NCI-H748 treated with DMSO at 0.1 percent for 48 hours (cell line): ENCODE measurements around the gene PPIL1.
A peak's percentile ranks its signal among the peaks of the same experiment; 100 is the strongest.

ENCODE experiments used
- DNase-seq: peaks from one replicate; lab custom pipeline; 2025; lab: John Stamatoyannopoulos, UW

Gene PPIL1

DNA sequence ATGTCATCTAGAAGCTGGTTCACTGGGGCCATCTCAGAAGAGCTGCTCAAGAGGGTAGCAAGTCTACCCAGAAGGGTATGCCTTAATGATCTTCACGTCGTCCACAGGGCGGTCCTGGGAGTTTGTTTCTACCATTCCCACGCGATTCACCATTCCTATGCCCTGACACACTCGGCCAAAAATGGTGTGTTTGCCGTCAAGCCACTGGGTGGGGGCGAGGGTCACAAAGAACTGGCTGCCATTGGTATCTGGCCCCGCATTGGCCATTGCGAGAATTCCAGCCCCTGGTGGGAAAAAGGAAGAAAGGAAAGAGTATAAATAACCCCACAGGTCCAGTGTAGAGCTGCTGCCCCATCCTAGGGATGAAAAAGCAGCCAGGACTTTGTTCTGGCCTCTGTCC, 18.9 kb downstream of the PPIL1 start:
- no peak for DNase-seq

DNA sequence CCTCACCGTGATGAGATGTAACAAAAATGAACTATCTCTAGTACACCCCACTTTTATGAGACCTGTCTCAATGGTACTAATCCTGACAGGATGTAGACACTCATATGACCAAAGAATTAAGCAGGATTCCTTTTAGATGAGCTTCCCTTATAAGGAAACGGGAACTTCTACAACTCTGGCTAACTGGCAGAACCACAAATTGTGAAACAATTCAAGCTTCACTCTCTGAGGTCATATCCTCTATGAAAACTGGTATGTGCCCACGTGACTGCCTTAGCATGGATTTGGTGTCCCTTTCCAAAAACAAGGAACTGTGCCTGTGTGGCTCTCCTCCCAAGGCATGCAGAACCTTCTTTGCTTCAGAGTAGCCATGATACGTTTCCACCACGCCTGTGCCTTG, 21.3 kb downstream of the PPIL1 start:
- no peak for DNase-seq

DNA sequence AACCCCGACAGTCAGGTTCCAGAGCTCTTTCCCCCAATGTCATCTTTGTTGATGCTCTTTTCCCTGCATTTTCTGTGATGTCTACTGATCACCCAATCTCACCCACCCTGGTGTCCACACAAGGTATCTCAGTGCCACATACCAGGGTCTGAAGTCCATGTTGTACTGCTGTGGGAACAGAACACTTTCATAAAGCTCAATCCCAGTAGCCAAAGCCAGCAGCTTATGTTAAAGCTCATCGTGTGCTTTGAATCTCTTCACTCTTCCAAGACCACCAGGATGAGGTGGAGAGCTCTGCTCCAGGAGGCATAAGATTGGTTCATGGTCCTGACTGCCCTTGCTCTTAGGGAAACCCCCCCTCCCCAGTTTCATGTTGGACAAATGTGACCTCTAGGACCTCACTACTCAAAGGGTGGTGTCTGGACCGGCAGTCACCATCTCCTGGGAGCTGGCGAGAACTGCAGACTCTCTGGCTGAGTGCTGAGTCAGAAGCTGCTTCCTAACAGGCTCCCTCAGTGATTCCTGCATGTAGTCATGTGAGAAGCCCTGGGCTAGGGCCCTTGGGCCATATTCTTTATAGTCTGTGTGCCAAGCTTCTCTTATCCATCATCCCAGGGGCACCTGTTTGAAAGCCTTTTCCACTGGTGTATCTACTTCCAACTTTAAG, 22.0 kb downstream of the PPIL1 start:
- DNase-seq: no peak

DNA sequence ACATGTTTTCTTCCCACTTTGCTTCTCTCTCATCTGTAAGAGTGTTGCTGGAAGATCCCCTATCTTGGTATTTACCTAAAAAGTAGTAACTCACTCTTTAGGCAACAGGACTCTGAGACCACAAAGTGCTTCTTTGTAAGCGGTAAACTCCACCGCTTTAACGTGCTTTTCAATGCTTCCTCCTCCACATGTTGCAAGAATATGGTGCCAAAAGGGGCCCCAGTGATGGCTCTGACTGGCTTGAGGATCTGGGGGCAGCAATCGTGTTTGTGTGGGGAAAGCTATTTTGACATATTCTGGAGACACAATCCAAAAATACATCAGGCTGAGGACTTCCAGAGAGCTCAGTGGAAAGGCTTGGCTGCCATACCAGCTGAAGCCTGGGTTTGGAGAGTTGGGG, 23.0 kb downstream of the PPIL1 start:
- DNase-seq: no peak

DNA sequence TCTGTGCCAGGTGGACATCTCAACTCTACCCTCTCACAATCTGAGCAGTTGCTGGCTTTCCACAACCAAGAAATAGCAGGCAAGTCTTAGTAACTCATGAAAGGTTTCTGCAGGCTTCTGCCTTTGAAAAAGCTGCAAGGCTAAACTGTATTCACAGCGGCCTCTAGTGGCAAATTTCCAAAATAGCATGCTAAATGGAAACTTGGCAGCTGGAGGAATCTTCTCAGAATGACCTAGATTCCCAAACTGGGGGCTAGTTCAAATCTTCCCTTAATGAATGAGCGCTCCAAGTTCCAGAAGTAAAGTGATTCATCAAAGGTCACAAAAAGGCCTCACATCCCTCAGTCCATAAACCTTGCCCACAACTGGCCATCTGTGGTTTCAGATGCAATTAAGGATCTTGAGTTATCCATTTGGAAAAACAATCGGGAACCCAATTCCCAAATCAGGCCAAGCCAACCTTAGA, 23.4 kb downstream of the PPIL1 start:
- peak; percentile 48 for DNase-seq

DNA sequence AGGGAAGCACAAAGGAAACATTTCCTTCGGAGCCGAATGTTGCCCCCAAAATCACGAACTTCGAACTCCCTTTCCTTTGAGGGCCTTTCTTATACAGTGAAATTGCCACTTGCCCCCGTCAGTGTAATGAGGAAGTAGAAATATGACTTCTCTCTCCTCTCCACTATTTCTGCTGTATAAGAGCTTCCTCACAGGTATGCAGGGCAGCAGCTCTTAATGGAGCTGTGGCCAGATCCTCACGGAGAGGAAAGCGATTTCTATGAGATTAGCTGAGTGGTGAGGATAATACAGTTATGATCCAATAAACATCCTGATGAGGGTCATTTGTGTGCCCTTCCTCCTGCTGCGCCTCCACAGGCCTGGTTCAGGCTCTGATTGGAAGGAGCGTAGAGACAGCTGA, 24.6 kb downstream of the PPIL1 start:
- DNase-seq: no peak

DNA sequence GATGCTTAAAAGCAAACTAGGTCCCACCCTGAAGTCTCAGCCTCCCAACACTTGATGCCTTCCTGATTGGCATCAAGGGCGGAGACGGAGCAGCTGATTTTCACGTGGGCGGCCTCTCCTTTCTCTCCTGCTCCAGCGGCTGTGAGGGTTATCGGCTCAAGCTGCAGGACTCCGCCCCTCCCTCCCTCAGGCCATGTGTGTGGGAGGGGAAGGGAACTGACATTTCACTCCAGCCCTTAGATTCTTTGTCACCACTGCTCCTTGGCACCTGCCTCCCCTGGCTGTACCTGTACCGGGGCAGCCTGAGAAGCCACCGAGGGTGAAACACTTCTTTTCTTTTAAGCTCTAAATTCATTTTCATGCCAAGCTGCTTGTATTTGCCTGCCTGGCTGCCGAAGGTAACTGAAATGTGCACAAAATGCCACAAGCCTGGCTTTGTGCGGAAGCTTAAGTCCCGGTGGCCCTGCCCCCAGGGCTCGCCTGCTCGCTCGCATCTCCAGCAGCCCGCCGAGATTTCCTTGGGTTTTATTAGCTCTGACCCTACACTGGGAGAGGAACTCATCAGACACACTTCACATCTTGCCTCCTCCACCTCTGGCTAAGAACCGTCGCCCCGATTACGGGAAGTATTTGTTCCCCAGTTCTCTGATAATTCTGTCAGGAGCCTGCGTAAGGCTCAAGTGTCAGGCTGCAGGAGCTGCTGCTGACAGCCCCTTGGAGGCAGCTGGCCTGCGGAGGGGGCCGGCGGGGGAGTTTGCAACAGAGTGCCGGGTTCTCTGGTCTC, 25.8 kb downstream of the PPIL1 start:
- no peak for DNase-seq

DNA sequence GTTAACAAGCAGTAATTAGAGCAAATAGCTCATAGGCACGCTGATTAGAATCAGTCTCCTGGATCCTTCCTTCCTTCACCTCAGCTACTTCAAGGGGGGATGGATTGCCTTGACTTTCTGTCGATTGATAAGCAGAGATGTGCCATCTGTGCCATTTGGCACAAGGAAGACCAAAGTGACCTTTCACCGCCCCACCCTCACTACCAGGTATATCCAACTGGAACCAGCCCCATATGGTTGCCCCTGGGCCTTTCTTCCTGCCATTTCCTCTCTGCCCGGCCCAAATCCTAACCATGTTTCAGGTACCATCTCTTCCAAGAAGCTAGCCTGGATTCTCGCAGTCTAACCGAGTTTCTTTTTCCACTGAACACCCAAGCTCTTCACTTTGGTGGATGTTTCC, 26.6 kb downstream of the PPIL1 start:
- no peak for DNase-seq

DNA sequence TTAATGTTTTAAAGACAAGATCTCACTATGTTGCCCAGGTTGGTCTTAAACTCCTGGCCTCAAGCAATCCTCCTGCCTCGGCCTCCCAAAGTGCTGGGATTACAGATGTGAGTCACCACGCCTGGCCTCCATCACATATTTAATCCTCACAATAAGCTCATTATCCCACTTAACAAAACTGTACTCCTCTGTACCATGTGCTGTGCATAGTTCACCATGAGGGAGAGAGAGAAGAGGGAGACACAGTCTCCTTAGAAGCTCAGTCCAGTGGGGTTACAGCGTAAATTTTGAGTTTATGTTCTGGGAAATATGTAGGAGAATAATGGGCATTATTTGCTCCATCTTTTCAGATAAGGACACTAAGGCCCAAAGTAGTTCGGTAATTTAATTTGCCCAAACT, 27.5 kb downstream of the PPIL1 start:
- DNase-seq: no peak

DNA sequence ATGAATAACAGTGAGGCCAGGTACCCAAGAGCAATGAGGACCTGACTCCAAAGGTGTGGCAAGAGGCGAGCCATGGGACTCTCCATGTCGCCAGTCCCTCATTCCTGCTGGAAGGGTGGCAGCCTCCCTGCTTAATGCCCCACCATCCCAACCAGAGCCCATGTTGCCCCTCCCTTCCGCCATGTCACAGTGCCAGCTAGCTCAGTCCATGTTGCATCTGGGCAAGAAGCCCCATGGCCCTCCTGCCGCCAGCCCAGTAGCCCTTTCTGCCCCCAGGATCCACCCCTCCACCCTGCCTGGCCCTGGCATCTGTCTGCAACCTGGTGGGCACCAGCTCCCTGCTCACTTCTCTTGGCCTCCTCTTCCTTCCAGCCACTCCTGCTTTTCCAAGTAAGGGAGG, 29.4 kb downstream of the PPIL1 start:
- no peak for DNase-seq

DNA sequence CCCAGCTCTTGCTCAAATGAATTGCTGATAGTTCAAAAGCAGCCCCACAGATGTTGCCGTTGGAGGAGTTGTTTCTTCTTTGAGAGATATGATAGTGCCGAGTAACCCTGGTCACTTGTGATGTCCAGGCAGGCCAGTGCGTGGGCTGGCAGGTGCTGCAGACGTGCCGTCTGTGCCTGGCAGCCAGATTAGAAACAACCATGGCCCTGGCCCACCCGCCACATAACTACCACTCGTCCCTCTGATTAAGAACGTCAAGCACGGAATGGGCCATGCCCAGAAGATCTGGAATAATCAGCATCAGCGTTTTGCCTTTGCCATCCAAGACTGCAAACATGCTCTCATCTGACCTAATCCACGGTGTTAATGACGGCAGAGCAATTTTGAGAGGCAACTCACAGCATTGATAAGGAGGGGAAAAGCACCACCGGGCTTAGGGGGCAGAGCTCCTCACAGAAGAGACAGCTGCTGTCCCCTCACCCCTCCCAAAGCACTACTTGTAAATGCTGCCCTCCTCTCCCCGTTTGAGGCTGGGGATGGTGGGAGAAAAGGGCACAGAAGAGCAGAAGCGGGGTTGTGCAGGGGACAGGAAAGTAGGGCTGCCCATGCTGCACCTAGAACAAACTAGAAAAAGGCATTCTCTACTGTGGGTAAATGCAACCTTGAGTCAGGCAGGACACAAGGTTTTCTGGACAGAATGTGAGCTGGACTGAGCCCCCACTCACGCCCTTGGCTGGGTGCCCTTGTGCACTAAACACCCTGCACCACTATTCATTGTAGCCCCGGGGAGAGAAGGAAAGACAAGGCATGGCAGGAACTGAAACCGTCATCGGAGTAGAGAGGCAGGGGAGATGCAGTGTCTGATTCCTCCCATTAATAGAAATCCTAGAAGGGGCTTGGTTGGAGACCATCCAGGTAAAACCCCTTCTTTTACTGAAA, 30.1 kb downstream of the PPIL1 start:
- DNase-seq: no peak

DNA sequence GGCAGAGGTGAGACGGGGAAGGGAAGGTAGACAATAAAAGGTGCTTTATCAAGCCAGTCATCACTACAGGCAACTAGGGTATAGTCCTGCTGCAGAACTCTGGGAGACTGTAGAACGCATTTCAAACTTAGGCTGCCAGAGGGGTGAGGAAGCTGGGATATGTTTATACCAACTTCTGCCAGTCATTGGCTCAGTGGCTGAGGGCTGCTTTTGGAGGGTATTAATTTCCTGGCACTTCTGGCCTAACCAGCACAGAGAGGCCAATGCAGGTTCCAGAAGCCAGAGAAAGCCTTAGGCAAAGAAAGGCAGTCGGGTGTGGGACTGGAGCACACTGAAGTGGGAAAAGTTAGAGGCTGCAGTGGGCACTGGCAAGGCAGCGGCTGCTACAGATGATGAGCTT, 31.4 kb downstream of the PPIL1 start:
- no peak for DNase-seq

DNA sequence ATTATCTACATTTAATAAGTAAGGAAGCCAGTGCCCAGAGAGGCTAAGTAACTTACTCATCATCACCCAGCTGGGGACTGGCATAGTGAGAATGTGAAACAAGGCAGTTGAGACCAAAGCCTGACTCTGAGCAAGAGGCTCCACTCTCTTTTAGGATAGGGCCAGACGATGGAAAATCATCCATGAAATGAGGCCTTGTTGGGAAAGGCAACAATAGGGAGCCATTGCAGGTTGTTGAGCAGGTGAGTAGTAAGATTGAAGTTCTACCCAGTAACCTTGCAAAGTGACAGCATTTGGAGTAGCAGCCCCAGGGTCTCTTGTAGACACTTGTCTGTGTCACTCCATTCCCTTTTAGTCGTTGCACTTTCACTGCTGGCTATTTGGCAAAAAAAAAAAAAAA, 32.8 kb downstream of the PPIL1 start:
- no peak for DNase-seq

DNA sequence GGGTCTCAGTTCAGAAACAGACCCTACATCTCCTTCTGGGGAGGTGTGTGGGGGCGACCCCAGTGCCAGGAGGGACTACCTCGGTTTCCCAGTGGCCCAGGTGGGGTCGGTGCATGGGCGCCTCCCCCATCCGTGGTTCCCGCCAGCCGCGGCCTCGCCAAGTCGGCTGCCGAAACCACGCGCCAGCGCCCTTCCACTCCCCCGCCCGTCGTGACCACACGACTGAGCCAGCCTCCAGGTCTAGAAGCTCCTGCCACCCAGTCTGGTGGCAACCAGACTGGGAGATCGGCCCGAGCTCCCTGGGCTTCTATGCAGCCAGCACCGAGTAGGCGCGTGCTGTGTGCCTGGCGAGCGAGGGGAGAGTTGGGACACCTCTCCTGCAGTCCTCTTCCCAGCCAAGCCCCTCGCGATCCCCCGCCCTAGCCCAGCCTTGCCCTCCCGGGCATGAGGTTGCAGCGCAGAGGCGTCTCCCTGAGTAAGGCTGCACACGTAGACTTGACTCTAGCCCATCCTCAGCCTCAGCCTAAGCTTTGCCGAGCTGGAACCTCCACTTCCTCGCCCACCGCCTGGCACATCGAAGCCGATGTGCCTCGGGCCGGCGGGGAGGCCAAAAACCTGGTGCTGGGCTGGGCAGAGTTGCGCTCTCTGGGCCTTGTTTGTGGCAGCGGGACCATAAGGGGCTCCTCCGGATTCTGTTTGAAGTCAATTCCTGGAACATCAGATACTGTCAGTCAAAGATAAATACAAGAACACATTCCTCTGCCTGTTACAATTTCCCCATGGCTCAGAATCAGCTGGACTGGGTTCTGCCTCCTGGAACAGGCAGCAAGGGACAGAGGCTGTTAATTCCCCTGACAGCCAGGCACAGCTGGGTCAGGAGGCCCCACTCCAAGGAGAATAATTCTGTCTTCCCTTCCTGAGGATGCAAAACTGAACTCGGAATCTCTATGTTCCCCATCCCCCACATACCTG, 33.9 kb downstream of the PPIL1 start:
- DNase-seq: no peak

DNA sequence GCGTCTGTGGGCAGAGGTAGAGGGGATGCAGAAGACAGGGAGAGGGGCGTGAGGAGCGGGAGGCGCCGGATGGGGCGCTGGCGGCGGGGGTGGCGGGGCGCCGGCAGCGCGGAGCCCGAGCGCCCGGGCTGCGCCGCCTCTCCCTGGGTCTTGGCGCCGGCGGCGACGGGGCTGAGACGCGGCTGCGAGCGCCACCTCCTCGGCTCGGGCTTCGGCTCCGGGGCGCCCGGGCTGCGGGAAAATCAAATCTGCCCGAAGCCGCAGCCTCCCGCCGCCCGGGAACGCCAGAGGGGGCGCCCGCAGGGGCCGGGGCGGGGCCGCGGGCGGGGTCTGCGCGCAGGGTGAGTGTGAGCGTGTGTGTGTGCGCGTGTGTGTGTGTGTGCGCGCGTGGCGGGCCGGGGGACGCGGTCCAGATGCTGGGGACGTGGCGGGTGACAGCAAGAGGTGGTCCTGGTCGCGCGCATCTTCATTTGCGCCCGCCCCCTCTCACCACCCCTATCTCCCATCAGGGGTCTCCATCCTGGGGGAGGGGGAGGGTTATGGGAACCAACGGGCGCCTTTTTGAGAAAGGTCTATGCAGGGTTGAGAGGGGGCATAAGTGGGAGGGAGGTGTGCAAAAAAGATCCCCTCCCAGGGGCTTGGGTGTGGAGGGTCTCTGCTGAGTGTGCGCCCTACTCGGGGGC, 34.7 kb downstream of the PPIL1 start:
- DNase-seq: peak; percentile 46

DNA sequence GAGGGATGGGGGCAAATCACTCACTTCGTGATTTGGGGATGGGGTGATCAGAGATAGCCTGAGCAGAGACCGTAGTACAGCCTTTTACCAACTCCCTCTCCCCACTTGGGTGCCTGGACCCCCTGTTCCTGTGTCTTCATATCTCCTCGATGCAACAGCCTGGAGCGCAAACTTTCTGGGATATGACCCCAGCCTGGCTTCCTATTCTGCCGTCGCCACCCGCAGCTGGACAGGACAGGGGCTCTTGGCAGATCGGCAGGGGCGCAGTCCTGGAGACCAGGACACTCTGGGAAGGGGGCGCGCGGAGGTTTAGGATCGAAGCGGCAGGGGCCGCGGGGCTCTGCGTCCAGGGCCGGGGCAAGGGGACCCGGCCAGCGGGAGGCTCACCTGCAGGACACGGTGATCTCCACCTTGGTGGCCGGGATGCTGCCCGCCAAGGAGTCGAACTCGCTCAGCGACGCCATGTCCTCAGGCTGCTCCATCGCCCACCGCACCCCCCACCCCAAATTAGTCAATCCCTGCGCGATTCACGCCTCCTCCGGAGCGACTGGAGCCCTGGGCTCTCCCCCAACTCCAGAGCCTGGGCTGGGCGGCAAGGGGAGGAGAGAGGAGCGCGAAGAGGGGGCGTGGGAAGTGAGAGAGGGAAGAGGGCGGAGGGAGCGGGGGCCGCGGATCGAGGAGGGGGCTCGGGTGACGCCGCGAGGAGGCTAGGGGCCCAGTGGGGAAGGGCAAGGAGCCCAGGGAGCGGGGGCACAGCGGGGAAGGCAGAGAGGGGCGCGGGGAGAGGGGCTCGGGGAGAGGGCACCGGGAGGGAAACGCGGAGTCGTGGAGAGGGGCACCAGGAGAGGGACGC, 35.5 kb downstream of the PPIL1 start, which contains the start of gene CPNE5:
CPNE5 (minus strand) TSS at position 549 of the 853 bp plus-strand sequence; CDS start at position 482, 67 bp downstream.
- DNase-seq: no peak

DNA sequence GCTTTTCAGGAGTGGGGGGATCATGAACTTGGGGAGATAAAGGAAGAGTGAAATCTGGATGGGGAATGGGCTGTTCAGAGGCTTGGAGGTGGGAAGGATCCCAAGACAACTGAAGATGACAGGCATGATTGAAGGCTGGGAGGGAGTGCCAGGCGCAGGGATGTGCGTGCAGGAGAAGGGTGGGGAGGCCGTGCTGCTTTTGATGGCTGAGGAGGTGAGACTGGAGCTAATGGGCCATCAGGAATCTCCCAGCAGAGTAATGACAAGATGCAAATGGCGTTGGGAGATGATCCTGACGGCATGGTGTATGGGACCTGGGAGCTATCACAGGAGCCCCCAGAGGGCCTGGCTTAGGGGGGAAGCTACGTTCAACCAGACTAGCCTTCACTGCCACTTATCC, 36.9 kb downstream of the PPIL1 start:
- DNase-seq: no peak

DNA sequence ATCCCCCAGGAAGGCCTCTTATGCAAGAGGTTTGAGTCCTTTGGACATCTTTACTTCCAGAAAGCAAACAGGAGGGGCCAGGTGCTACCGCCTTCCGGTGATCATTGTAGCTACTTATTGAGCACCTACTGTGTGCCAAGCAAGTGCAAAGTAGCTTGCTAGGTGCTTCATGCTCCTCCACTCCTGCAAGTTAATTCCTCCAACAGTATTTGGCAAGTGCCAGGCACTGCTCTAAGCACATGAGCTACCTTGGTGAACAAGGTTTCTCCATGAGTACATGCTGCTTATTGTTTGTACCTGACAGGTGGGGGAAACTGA, 37.6 kb downstream of the PPIL1 start:
- no peak for DNase-seq

DNA sequence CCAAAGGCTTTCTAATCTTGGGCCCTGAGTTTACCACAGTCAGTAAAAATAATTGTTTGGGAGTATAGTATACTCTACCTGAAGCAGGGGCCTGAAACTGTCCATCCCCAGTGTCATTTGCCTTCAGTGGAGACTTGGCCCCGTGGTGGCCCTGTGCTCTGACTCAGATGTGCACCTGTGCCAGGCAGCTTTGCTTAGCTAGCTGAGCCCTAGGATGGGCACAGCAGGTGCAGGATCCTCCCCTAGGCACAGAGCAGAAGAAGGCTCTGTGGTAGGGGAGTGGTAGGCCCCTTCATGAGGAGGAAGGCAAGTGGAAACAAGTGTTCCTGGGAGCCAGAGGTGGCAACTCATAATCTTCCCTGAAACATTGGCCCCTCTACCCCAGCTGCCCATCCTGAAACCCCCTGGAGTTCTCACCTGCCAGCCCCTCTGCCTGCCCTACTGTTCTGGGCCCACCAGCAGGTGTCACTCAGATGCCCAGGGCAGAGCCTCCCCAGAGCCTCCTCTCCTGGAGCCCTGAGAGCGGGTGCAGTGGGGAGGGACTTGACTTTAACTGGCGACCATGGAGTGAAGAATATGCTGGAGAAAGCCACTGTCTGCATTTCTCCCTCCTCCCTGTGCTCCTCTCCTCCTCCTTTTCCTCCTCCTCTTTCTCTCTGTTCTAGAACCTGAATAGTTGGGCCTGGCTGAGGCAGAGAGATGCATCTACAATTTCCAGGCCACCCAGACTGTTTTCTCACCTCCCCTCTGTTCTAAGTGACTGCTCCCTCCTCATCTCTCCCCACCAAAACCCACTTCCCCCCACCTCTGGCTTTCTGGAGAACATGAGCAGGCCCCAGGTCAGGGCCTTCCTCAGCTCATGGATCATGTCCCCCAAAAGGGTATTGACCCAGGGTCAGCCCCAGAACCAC, 38.2 kb downstream of the PPIL1 start:
- DNase-seq: no peak
